HepG2 (cell line): ENCODE results near the gene ELOVL6. TPM values are rescaled to one million over a fixed set of nuclear protein-coding genes. Genes with fewer than 3 reads are reported as not detected.

Experiments used
- ATAC-seq: fragments of 200-7000 bp; cut with Tn5 transposase; 3 replicates; pipeline ENCODE4 v1.9.1; 2020; ENCODE audit warnings: mild to moderate bottlenecking, moderate library complexity
- BruUV-seq: library from RNA; stranded (reverse); fragments of 400-500 nt; replicated peaks from 2 replicates; lab custom pipeline; 2021; lab: Mats Ljungman, UMichigan
- CTCF ChIA-PET: fragments of 300-600 bp; formaldehyde crosslinking; extraction: SDS; loops from one replicate; lab custom pipeline; 2021; ENCODE audit warnings: low total read pairs, inconsistent platforms, low intra/inter-chr PET ratio; lab: Yijun Ruan, JAX
- POLR2A ChIA-PET: fragments of 350-600 bp; sonication (Branson Sonifier 250); formaldehyde crosslinking; loops from one replicate; lab custom pipeline; 2020; ENCODE audit warnings: antibody characterized with exemption, inconsistent platforms; lab: Yijun Ruan, JAX
- DNase-seq: peaks from one replicate; pipeline ENCODE4 v3.0.0-alpha.2; 2015; ENCODE audit warnings: low spot score
- FAIRE-seq: peaks from 3 replicates; lab custom pipeline; 2011; peaks lifted over from hg19 to GRCh38; lab: Jason Lieb, UNC
- H2AFZ ChIP-seq: one replicate; pipeline ENCODE4 v1.6.1; 2011; ENCODE audit warnings: low read length, inconsistent platforms
- H3K27ac ChIP-seq: fragments of 300-600 bp; 3 replicates; pipeline ENCODE4 v1.8.0; 2011; ENCODE audit warnings: mixed run types, mild to moderate bottlenecking, mixed read lengths, low read length, inconsistent platforms; ENCODE audit not compliant: insufficient read depth; ENCODE audit errors: extremely low read length
- H3K27me3 ChIP-seq, 2 experiments: fragments of 200-600 bp in 1 of 2; 2 replicates in 1 of 2; 3 replicates in 1 of 2; pipeline versions ENCODE4 v1.6.0 to v1.8.0; 2011; ENCODE audit warnings: low read length in 2 of 2, mild to moderate bottlenecking in 2 of 2, moderate library complexity in 2 of 2, inconsistent platforms in 1 of 2; ENCODE audit not compliant: insufficient read depth in 2 of 2, control insufficient read depth in 1 of 2
- H3K36me3 ChIP-seq, 2 experiments: fragments of 200-600 bp in 1 of 2; replicated peaks in 1 of 2; 2 replicates in 1 of 2; 3 replicates in 1 of 2; pipeline versions ENCODE4 v1.5.1 to v1.8.0; 2011; ENCODE audit warnings: low read length in 2 of 2, inconsistent platforms in 1 of 2; ENCODE audit not compliant: insufficient read depth in 2 of 2, control insufficient read depth in 1 of 2
- H3K4me1 ChIP-seq: 2 replicates; pipeline ENCODE4 v1.5.1; 2012; ENCODE audit warnings: low read length, inconsistent platforms; ENCODE audit not compliant: insufficient read depth
- H3K4me2 ChIP-seq: 2 replicates; pipeline ENCODE4 v1.6.0; 2011; ENCODE audit warnings: low read depth, low read length, inconsistent platforms
- H3K4me3 ChIP-seq, 3 experiments: fragments of 200-600 bp in 1 of 3; sonication (generic), shearing (Covaris generic) in 1 of 3; replicated peaks in 1 of 3; 2 replicates each; pipeline ENCODE4 v1.5.1; 2011 to 2016; ENCODE audit warnings: low read length in 3 of 3, inconsistent platforms in 2 of 3, low read depth in 2 of 3, mild to moderate bottlenecking in 2 of 3, control low read depth in 1 of 3, mixed read lengths in 1 of 3; ENCODE audit not compliant: insufficient read depth in 1 of 3
- H3K79me2 ChIP-seq: one replicate; pipeline ENCODE4 v1.6.1; 2011; ENCODE audit warnings: low read length, inconsistent platforms; ENCODE audit not compliant: insufficient read depth
- H3K9ac ChIP-seq: 2 replicates; pipeline ENCODE4 v1.6.0; 2011; ENCODE audit warnings: mild to moderate bottlenecking, low read depth, low read length, inconsistent platforms; ENCODE audit not compliant: insufficient read depth
- H3K9me3 ChIP-seq: 2 replicates; pipeline ENCODE4 v1.5.1; 2012; ENCODE audit warnings: mild to moderate bottlenecking, low read length
- H4K20me1 ChIP-seq: 2 replicates; pipeline ENCODE4 v1.6.0; 2011; ENCODE audit warnings: inconsistent platforms, mild to moderate bottlenecking, low read length, moderate library complexity; ENCODE audit not compliant: insufficient read depth
- BATF2 ChIP-seq: sonication (generic); formaldehyde crosslinking; IDR thresholded peaks from 2 replicates; pipeline ENCODE4 v1.8.0; 2022; ENCODE audit warnings: mild to moderate bottlenecking, missing genetic modification reagents, moderate library complexity
- ETV5 ChIP-seq: IDR thresholded peaks from 2 replicates; pipeline ENCODE4 v1.6.1; 2018; ENCODE audit warnings: missing biosample characterization, missing genetic modification reagents, inconsistent platforms, borderline replicate concordance
- HNRNPLL ChIP-seq: fragments of 200-400 bp; formaldehyde crosslinking; IDR thresholded peaks from 2 replicates; pipeline ENCODE4 v1.6.1; 2017; ENCODE audit warnings: mild to moderate bottlenecking, low read depth, low read length; ENCODE audit not compliant: poor library complexity, severe bottlenecking
- ISL2 ChIP-seq: sonication (generic); formaldehyde crosslinking; IDR thresholded peaks from 2 replicates; pipeline ENCODE4 v1.5.0; 2020; ENCODE audit warnings: missing genetic modification reagents
- KAT8 ChIP-seq: IDR thresholded peaks from 2 replicates; pipeline ENCODE4 v1.6.1; 2016; ENCODE audit warnings: missing genetic modification reagents, missing compliant biosample characterization
- KDM2A ChIP-seq: sonication (generic); formaldehyde crosslinking; IDR thresholded peaks from 2 replicates; pipeline ENCODE4 v1.4.0; 2020; ENCODE audit warnings: low read depth, missing genetic modification reagents, borderline replicate concordance
- KDM4B ChIP-seq: sonication (generic); formaldehyde crosslinking; IDR thresholded peaks from 2 replicates; pipeline ENCODE4 v1.4.0; 2020; ENCODE audit warnings: missing genetic modification reagents
- MXI1 ChIP-seq: IDR thresholded peaks from 3 replicates; pipeline ENCODE4 v1.6.1; 2012; ENCODE audit warnings: low read depth, low read length, inconsistent platforms, borderline replicate concordance
- SP1 ChIP-seq, 2 experiments: fragments of 450-650 bp in 1 of 2; sonication (generic) in 1 of 2; formaldehyde crosslinking in 1 of 2; IDR thresholded peaks; 2 replicates each; pipeline versions ENCODE4 v1.4.0 to v1.6.1; 2016 to 2020; ENCODE audit warnings: missing genetic modification reagents in 1 of 2
- SP5 ChIP-seq: IDR thresholded peaks from 2 replicates; pipeline ENCODE4 v1.6.1; 2016; ENCODE audit warnings: low read depth, borderline replicate concordance
- ZBTB7B ChIP-seq: sonication (generic); formaldehyde crosslinking; IDR thresholded peaks from 2 replicates; pipeline ENCODE4 v1.4.0; 2020; ENCODE audit warnings: missing genetic modification reagents
- ZMAT3 ChIP-seq: sonication (generic); formaldehyde crosslinking; conservative IDR thresholded peaks from 2 replicates; pipeline ENCODE4 v1.7.0; 2021; ENCODE audit warnings: missing genetic modification reagents
- ZNF232 ChIP-seq: sonication (generic); formaldehyde crosslinking; IDR thresholded peaks from 2 replicates; pipeline ENCODE4 v1.4.0; 2020; ENCODE audit warnings: missing genetic modification reagents, borderline replicate concordance
- ZNF280D ChIP-seq: sonication (generic); formaldehyde crosslinking; IDR thresholded peaks from 2 replicates; pipeline ENCODE4 v1.5.1; 2020; ENCODE audit warnings: mild to moderate bottlenecking, missing genetic modification reagents
- ZNF674 ChIP-seq: sonication (generic); formaldehyde crosslinking; IDR thresholded peaks from 2 replicates; pipeline ENCODE4 v1.5.0; 2020; ENCODE audit warnings: low read depth, mild to moderate bottlenecking, missing genetic modification reagents
- ZNF724P ChIP-seq: sonication (generic); formaldehyde crosslinking; IDR thresholded peaks from 2 replicates; pipeline ENCODE4 v1.8.0; 2022; ENCODE audit warnings: missing genetic modification reagents, borderline replicate concordance
- WGBS: methylation state at CpG from one replicate; pipeline ENCODE4 v1.1.6; 2017; ENCODE audit warnings: low lambda C conversion rate; 5-methylcytosine and 5-hydroxymethylcytosine counted together
- in situ Hi-C: cut with HindIII; loops from 2 replicates; pipeline ENCODE4 v1.10.0; 2017; ENCODE audit warnings: low pct_unique_long_range_greater_than_20kb; ENCODE audit not compliant: extremely low pct_ligation_motif_present
- intact Hi-C: fragments of 100-400 bp; cut with micrococcal nuclease; formaldehyde crosslinking; loops from one replicate; pipeline ENCODE4 v1.10.0; 2022; ENCODE audit not compliant: unreplicated experiment
- polyA plus RNA-seq, 8 experiments: library from polyadenylated mRNA; depleted of rRNA in 3 of 8; stranded (reverse) in 7 of 8; unstranded in 1 of 8; fragments of >200 nt; fragmentation: Illumina TruSeq in 4 of 8; extraction: Trizol in 4 of 8; gene quantifications; 2 replicates each; pipeline versions ENCODE4 v1.2.1 to v1.2.3, GENCODE V29; 2011 to 2016; ENCODE audit warnings: low read depth in 4 of 8, missing spikeins in 1 of 8, mixed read lengths in 1 of 8; ENCODE audit not compliant: insufficient read depth in 1 of 8
- total RNA-seq, 5 experiments: library from RNA; depleted of rRNA; stranded (reverse); fragments of >200 nt; fragmentation: Illumina TruSeq; extraction: Trizol; gene quantifications; 2 replicates each; pipeline ENCODE4 v1.2.3, GENCODE V29; 2016; ENCODE audit warnings: low read depth in 1 of 5
- TF ChIP-seq, protein P1 (sequence below): sonication (generic); formaldehyde crosslinking; IDR thresholded peaks from 2 replicates; pipeline ENCODE4 v1.5.0; 2020; ENCODE audit warnings: missing genetic modification reagents
- TF ChIP-seq, protein P2 (sequence below): sonication (generic); formaldehyde crosslinking; IDR thresholded peaks from 2 replicates; pipeline ENCODE4 v1.4.0; 2020; ENCODE audit warnings: missing genetic modification reagents

Gene ELOVL6
- total and polyA plus RNA-seq, 2 of the 13 experiments (the other 11 are each of a cell fraction or from before 2014, with no cell fraction given): 14.1 to 23.2 TPM

DNA sequence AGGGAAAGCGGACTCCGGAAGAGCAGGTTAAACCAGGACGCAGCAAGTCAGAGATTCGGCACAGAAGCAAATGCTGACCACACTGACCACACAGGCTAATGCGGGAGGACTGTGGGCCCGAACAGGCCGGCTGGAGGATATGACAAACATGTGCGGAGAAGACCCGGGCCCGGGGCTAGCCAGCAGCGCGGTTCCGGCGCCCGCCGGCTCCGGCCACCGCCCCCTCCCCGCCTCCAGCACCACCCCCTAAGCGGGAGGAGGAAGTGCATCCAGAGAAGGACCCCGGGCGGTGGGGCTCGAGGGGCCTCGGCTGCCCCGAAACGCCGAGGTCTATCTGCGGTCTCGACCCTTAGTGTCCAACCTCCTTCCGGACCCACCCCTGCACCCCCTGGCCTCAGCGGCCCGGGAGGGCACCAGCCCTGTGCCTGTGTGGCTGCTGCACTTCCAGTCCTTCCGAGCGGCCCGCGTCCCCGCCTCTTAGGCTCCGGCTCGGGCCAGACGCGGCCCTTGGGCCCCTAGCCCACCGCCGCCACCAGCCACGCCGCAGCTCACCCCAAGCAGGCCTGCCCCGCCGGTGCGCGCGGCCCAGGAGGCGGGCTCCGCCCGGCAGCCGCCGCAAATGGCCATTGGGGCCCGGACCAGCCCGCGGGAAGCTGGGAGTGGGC lies 2.1 kb downstream of the ELOVL6 start:
- Histone ChIP-seq H2AFZ (no peak overlapping the region), H3K36me3 (peaks cover 0 to 3% of the 10 kb centered on the region in 2 experiments; a peak in 2 of 5 replicates), H3K27ac (peak overlapping the region; percentile 93), H4K20me1 (no peaks in the 10 kb centered on the region), H3K4me3 (peak overlapping the region; percentile 82 to 86 (median 84)), H3K27me3 (no peaks in the 10 kb centered on the region; a peak in 1 of 5 replicates), H3K4me2 (peak overlapping the region; percentile 94), H3K9me3 (no peaks in the 10 kb centered on the region), H3K79me2 (peaks cover 45% of the 10 kb centered on the region), H3K9ac (peak overlapping the region; percentile 85), H3K4me1 (peaks cover 69% of the 10 kb centered on the region)
- intact Hi-C loops: loop anchor here (5.0 kb wide), 2 partner anchors 144 to 189 kb away; no protein-coding TSS in a partner anchor
- FAIRE-seq (no peak), DNase-seq (peak; percentile 41), ATAC-seq (peak; percentile 65)
- 2% methylated on average over 6 of the region's 58 CpGs for WGBS
- POLR2A ChIA-PET: interaction anchor here (1.0 kb wide), 1 partner anchor 132 kb away, joined by 4 read pairs; no protein-coding TSS in a partner anchor
- in situ Hi-C loops: loop anchor here (25.0 kb wide), 1 partner anchor 759 kb away; the partner anchor contains the start of gene SEC24B
- CTCF ChIA-PET: no interaction called here
- no TSS peak for BruUV-seq
- TF ChIP-seq ZNF674 (no peak), ZNF280D (CRISPR knock-in tag) (no peak), BATF2 (CRISPR knock-in tag) (no peak), ZNF724P (CRISPR knock-in tag) (no peak), SP1 (IDR thresholded peaks at IDR 0.05) (no peak), SP1 (CRISPR knock-in tag; IDR thresholded peaks at IDR 0.05) (no peak), ISL2 (peak; percentile 54), ZBTB7B (peak; percentile 36; the same call in 1 of the 2 replicates), ETV5 (CRISPR knock-in tag) (no peak; the same call in none of the 2 replicates), MXI1 (no peak), KDM4B (CRISPR knock-in tag) (no peak), ZMAT3 (CRISPR knock-in tag) (no peak), KDM2A (CRISPR knock-in tag) (no peak; the same call in 1 of the 2 replicates), KAT8 (CRISPR knock-in tag) (no peak), HNRNPLL (peak; percentile 29), SP5 (CRISPR knock-in tag) (peak; percentile 37; the same call in 1 of the 2 replicates), ZNF232 (CRISPR knock-in tag) (no peak; the same call in 1 of the 2 replicates)
- TF ChIP-seq, protein P1, sequence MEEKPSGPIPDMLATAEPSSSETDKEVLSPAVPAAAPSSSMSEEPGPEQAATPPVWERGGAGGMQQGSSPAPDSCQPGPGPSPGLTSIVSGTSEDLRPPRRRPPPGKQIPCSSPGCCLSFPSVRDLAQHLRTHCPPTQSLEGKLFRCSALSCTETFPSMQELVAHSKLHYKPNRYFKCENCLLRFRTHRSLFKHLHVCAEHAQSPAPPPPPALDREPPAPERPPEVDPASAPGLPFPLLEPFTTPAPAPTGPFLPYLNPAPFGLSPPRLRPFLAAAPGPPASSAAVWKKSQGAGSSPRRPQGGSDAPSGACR (CRISPR knock-in tag): no peak; the same call in 1 of the 2 replicates
- TF ChIP-seq, protein P2, sequence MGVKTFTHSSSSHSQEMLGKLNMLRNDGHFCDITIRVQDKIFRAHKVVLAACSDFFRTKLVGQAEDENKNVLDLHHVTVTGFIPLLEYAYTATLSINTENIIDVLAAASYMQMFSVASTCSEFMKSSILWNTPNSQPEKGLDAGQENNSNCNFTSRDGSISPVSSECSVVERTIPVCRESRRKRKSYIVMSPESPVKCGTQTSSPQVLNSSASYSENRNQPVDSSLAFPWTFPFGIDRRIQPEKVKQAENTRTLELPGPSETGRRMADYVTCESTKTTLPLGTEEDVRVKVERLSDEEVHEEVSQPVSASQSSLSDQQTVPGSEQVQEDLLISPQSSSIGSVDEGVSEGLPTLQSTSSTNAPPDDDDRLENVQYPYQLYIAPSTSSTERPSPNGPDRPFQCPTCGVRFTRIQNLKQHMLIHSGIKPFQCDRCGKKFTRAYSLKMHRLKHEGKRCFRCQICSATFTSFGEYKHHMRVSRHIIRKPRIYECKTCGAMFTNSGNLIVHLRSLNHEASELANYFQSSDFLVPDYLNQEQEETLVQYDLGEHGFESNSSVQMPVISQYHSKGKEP (CRISPR knock-in tag): no peak
